Epithelial cell of esophagus (primary cell): ENCODE measurements around the gene SLC16A6.

Source experiments
- DNase-seq: peaks from one replicate; pipeline ENCODE4 v3.0.0; 2010; ENCODE audit warnings: low read depth
- H3K4me3 ChIP-seq: 2 replicates; pipeline ENCODE4 v1.5.1; 2011; ENCODE audit warnings: mild to moderate bottlenecking, low read length, control low read depth
- TF ChIP-seq, protein P1 (sequence below): IDR thresholded peaks from 2 replicates; pipeline ENCODE4 v1.5.1; 2011; ENCODE audit warnings: low read depth, mild to moderate bottlenecking, low read length, control low read depth, inconsistent platforms; ENCODE audit not compliant: insufficient read depth; ENCODE audit errors: missing control alignments

SLC16A6 gene

DNA sequence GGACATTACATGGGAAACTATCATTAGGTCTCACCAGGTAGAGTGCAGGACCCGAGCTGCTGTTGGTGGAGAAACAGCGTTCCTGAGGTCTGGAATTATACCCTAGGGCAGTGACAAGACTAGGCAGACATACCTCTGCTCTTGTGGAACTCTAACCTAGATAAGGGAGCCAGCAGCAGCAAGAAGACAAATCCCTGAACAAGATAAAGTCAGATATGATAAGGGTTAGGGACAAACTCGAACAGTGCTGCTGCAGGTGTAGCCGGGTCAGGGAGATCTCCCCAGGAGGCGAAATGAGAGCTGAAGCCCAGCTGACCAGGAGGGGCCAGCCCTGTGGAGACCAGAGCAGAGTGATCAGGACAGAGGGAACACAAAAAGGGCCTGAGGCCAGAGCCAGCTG lies 35.0 kb upstream of the SLC16A6 start:
- no peak overlapping the region for H3K4me3 ChIP-seq
- TF ChIP-seq, protein P1, sequence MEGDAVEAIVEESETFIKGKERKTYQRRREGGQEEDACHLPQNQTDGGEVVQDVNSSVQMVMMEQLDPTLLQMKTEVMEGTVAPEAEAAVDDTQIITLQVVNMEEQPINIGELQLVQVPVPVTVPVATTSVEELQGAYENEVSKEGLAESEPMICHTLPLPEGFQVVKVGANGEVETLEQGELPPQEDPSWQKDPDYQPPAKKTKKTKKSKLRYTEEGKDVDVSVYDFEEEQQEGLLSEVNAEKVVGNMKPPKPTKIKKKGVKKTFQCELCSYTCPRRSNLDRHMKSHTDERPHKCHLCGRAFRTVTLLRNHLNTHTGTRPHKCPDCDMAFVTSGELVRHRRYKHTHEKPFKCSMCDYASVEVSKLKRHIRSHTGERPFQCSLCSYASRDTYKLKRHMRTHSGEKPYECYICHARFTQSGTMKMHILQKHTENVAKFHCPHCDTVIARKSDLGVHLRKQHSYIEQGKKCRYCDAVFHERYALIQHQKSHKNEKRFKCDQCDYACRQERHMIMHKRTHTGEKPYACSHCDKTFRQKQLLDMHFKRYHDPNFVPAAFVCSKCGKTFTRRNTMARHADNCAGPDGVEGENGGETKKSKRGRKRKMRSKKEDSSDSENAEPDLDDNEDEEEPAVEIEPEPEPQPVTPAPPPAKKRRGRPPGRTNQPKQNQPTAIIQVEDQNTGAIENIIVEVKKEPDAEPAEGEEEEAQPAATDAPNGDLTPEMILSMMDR, result no peak
- no peak for DNase-seq

DNA sequence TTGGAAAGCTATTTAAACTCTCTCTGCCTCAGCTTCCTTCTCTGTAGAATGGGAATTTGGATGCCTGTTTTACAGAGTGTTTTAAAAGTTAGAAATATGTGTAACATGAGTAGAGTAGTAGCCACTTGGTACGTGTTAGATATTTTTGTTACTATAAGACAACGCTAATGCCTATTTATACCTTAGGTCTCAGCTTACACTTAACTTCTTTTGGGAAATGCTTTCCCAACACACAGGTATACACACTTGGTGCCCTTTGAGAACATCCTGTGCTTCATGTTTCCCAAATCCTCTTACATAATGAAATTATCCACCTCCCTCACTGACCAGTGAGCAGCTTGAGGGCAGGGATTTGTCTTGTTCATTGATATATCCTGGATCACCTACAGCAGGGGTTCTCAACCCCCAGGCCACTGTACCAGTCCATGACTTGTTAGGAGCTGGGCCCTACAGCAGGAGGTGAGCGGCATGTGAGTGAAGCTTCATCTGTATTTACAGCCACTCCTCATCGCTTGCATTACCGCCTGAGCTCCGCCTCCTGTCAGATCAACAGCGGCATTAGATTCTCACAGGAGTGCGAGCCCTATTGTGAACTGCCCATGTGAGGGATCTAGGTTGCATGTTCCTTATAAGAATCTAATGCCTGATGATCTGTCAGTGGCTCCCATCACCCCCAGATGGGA lies 33.9 kb upstream of the SLC16A6 start:
- no peak for DNase-seq

DNA sequence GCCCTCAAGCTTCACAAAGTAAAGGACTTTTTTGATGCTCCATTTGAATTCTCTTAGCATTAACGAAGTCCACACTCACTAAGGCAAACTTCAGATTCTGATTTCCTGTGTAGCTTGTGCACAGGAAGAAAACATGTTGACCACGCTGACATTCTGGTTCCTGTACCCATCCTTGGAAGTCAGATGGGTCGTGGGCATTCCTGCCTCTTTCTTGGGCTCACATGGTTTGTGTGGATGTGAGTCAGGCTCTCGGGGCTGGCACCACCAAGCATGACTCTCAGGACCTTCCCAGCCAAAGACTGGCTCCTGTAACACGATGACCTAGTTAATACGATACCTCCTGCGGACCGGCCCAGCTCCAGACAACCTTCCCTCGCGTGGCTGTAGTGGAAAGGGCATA lies 33.2 kb upstream of the SLC16A6 start:
- no peak overlapping the region for H3K4me3 ChIP-seq
- TF ChIP-seq, protein P1, result no peak
- no peak for DNase-seq

More for the DNA sequence above, 33.9 kb upstream of the SLC16A6 start:
- H3K4me3 ChIP-seq, result no peak overlapping the region
- TF ChIP-seq, protein P1, result no peak

- no peak overlapping the region for H3K4me3 ChIP-seq
- no peak for DNase-seq
- TF ChIP-seq, protein P1, result no peak
These were observed 31.7 kb upstream of the SLC16A6 start for GRCh38 chr17:68322630-68323029.

DNA sequence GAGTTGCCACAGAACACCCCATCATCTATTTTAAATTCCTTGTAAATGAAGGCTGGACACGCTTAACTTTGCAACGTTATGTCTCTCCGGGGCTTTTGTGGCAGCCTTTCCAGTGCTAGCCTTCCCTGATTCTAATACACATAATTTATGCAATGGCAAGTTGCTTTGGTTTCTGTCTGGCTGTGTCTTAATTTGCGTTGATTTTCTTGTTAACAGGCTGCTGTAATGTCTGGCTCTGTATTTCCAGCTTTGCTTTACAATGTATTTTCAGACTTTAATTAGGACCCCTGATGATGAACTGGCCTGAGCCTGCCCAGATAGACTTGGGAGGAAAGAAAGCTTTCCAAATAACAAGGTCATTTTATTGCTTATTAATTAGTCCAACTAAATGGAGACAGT lies 30.6 kb upstream of the SLC16A6 start:
- TF ChIP-seq, protein P1, result no peak
- no peak overlapping the region for H3K4me3 ChIP-seq
- no peak for DNase-seq

DNA sequence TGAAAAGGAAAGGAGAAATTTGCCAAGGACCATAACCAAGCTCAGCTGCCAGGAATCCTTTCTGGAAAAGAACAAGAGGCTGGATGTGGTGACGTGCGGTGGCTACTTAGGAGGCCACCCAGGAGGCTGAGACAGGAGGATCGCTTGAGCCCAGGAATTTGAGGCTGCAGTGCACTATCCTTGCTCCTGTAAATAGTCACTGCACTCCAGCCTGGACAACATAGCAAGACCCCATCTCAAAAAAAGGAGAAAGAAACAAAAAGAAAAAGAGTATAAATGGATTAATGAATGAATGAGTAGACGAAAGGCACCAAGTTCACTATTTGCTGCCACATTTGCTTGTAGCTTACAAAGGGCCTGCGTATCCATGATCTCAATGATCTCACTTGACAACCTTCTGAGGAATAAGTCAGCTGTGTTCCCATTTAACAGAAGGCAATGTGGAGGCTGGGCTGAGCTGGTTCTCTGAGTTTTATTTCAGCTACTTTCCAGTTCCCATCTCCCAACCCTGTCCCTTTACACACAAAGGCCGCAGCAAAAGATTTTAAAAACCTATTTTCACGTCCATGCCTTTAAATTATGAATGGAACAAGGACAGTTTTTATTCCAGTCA lies 30.1 kb upstream of the SLC16A6 start:
- no peak overlapping the region for H3K4me3 ChIP-seq
- TF ChIP-seq, protein P1, result no peak
- DNase-seq, result no peak
